Measurements from ENCODE around the gene ATP8A2.

ATP8A2 gene

GRCh38 chr13:25574437-25575411, 202.9 kb downstream of the ATP8A2 start:
- TF ChIP-seq, protein P1, sequence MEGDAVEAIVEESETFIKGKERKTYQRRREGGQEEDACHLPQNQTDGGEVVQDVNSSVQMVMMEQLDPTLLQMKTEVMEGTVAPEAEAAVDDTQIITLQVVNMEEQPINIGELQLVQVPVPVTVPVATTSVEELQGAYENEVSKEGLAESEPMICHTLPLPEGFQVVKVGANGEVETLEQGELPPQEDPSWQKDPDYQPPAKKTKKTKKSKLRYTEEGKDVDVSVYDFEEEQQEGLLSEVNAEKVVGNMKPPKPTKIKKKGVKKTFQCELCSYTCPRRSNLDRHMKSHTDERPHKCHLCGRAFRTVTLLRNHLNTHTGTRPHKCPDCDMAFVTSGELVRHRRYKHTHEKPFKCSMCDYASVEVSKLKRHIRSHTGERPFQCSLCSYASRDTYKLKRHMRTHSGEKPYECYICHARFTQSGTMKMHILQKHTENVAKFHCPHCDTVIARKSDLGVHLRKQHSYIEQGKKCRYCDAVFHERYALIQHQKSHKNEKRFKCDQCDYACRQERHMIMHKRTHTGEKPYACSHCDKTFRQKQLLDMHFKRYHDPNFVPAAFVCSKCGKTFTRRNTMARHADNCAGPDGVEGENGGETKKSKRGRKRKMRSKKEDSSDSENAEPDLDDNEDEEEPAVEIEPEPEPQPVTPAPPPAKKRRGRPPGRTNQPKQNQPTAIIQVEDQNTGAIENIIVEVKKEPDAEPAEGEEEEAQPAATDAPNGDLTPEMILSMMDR (IDR thresholded peaks at IDR 0.05), result peak; percentile 89
- TF ChIP-seq ZFX (IDR thresholded peaks at IDR 0.05; ENCODE audit: borderline replicate concordance), result no peak

DNA sequence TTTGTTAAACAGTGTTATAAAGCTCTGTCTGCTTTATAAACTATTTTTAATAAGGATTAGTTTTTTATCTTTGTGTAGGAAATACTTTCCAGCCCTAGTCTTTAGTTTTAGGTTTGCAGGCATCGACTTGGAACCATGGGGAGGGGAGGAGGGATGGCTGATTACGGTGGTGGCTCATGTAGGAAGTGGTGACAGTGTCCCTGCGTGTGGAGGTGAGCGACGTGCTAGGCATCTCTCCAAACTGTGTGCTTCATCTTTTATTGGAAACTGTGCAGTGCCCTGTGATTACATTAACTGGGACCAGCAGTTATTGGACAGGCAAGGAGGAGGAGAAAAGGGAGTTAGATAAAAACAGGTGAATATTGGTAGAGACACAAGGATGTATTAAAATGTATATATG, 203.8 kb downstream of the ATP8A2 start:
- TF ChIP-seq, protein P1 (IDR thresholded peaks at IDR 0.05), result no peak
- no peak for TF ChIP-seq ZFX (IDR thresholded peaks at IDR 0.05; ENCODE audit: borderline replicate concordance)

More at GRCh38 chr13:25574437-25575411, 202.9 kb downstream of the ATP8A2 start:
- H3K27ac ChIP-seq, result no peak overlapping the region

GRCh38 chr13:25578526-25578925, 206.8 kb downstream of the ATP8A2 start:
- TF ChIP-seq, protein P1 (IDR thresholded peaks at IDR 0.05), result no peak
- no peak for TF ChIP-seq ZFX (IDR thresholded peaks at IDR 0.05; ENCODE audit: borderline replicate concordance)
- H3K27ac ChIP-seq, result no peak overlapping the region

More for the DNA sequence above, 203.8 kb downstream of the ATP8A2 start:
- no peak overlapping the region for H3K27ac ChIP-seq

GRCh38 chr13:25579221-25579620, 207.4 kb downstream of the ATP8A2 start:
- H3K27ac ChIP-seq, result no peak overlapping the region
- no peak for TF ChIP-seq ZFX (IDR thresholded peaks at IDR 0.05; ENCODE audit: borderline replicate concordance)
- TF ChIP-seq, protein P1 (IDR thresholded peaks at IDR 0.05), result no peak

- H3K27ac ChIP-seq, result no peak overlapping the region
- TF ChIP-seq ZFX (IDR thresholded peaks at IDR 0.05; ENCODE audit: borderline replicate concordance), result no peak
- TF ChIP-seq, protein P1 (IDR thresholded peaks at IDR 0.05), result no peak
These were observed 209.6 kb downstream of the ATP8A2 start for GRCh38 chr13:25581351-25581750.

- no peak overlapping the region for H3K27ac ChIP-seq
- no peak for TF ChIP-seq ZFX (IDR thresholded peaks at IDR 0.05; ENCODE audit: borderline replicate concordance)
- TF ChIP-seq, protein P1 (IDR thresholded peaks at IDR 0.05), result no peak
These were observed 212.3 kb downstream of the ATP8A2 start for GRCh38 chr13:25584087-25584486.

DNA sequence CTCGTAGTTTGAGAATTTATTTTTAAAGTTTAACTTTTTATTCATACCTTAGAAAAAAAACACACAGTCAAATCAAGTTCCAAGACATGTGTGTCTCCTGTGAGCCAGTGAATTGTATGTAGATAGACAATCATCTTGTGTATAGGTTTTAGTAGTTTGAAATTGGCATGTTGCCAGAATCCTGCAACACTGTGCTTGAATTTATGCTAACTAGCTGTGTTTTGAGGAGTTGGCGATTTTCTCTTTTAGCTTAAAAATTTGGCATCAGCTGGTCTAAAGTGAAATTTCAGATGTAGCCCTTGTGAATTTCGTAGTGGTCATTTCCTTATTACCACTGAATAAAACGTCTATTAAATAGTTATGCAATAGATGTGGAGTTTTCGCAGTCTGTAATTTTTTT, 213.2 kb downstream of the ATP8A2 start:
- TF ChIP-seq, protein P1 (IDR thresholded peaks at IDR 0.05), result no peak
- TF ChIP-seq ZFX (IDR thresholded peaks at IDR 0.05; ENCODE audit: borderline replicate concordance), result no peak
- no peak overlapping the region for H3K27ac ChIP-seq

All from 22Rv1 (cell line).